Stimulated activated CD4-positive, alpha-beta T cell treated with anti-CD3 and anti-CD28 coated beads, Interleukin-15, amount 100 ng/mL, for 48 hours (primary cell): ENCODE measurements around the gene YDJC.
"Not testable (repeated sequence)": the region's sequence is repeated elsewhere in the genome, so short reads cannot be mapped to it uniquely, and the experiment has no call there.

Source experiments
- DNase-seq, 2 donors: peaks; one replicate each; pipeline ENCODE4 v3.0.0-alpha.2; 2020; ENCODE audit warnings: low read depth in 2 of 2

YDJC gene

DNA sequence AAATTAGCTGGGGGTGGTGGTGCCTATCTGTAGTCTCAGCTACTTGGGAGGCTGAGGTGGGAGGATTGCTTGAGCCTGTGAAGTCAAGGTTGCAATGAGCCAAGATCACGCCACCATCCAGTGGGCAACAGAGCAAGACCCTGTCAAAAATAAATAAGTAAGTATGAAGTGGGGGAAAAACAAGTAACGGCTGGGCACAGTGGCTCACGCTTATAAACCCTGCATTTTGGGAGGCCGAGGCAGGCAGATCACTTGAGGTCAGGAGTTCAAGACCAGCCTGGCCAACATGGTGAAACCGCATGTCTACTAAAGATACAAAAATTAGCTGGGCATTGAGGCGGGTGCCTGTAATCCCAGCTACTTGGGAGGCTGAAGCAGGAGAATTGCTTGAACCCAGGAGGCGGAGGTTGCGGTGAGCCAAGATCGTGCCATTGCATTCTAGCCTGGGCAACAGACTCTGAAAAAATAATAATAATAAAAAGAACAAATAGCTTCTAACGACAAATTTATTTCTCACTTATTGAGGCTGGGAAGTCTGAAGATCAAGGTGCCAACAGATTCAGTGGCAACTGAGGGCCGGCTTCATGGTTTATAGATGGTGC is 20.2 kb downstream of the YDJC start:
- not testable (repeated sequence) for DNase-seq

DNA sequence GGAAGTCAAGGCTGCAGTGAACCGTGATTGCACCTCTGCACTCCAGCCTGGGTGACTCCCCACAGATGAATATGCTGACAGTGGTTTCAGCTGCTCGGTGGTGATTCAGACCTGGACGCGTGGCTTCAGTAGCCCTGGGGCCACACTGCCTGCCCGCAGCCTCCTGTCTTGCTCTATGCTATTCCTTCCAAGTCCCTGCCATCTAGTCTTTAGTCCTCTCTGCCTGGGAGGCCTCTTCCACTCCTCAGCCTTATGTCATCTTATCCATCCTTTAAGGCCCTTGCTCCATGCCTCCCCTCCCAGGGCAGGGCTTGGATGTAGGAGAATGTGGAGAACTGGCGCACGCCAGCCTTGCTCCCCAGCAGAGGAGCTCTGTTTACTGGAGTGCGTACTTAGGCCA is 23.0 kb downstream of the YDJC start:
- no peak for DNase-seq

DNA sequence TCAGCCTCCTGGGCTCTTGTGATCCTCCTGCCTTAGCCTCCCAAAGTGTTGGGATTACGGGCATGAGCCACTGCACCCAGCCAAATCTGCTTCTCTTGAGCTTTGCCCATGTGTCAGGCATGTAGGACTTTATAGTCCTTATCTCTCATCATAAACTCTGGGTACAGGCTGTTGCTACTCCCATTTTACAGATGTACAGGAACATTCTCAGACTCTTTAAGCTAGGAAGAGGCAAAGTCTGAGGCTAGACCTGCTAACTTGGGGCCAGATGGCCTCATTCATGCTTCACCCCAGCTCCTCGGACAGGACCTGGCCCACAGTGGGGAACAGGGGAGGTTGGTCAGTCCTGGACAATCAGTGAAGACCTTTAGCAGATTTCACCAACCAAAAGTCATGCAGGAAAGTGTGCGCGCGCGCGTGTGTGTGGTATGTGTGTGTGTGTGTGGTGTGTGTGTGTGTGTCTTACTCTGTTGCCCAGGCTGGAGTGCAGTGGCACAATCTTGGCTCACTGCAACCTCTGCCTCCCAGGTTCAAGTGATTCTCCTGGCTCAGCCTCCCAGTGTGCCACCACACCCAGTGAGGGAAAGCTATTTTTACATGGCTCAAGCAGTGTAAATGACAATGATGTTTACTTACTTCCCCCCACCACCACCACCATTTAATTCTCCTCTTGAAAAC is 23.8 kb downstream of the YDJC start:
- DNase-seq: no peak

DNA sequence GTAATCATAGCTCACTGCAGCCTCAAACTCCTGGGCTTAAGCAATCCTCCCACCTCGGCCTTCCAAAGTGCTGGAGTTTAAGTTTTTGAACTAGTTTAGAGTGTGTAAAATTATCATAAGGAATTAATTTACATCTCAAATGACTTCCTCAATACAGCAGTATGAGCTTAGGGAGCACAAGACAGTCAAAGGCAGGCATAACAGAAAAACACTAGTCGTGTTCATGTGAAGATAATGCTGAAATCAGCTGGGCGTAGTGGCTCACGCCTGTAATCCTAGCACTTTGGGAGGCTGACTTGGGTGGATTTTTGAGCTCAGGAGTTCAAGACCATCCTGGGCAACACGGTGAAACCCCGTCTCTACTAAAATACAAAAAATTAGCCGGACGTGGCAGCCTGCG is 25.8 kb downstream of the YDJC start:
- no peak for DNase-seq

DNA sequence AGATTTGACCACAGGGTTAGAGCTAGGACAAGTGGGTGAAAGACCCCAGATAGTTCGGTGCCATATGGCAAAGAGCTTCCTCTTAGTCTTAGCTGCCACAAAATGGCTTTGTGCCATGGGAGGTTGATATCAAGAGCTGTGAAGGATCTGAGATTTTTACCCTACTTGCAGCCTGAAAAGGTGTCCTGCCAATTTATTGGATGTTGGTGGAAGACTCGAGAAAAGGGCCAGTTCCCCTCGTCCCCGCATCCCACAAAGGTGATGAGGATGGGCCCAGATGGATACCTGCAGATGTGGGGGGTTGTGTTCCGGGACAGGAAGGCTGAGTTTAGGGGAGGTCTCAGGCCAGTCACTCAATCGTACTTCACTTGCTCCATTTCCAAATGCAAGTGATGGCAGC is 27.2 kb downstream of the YDJC start:
- no peak for DNase-seq

DNA sequence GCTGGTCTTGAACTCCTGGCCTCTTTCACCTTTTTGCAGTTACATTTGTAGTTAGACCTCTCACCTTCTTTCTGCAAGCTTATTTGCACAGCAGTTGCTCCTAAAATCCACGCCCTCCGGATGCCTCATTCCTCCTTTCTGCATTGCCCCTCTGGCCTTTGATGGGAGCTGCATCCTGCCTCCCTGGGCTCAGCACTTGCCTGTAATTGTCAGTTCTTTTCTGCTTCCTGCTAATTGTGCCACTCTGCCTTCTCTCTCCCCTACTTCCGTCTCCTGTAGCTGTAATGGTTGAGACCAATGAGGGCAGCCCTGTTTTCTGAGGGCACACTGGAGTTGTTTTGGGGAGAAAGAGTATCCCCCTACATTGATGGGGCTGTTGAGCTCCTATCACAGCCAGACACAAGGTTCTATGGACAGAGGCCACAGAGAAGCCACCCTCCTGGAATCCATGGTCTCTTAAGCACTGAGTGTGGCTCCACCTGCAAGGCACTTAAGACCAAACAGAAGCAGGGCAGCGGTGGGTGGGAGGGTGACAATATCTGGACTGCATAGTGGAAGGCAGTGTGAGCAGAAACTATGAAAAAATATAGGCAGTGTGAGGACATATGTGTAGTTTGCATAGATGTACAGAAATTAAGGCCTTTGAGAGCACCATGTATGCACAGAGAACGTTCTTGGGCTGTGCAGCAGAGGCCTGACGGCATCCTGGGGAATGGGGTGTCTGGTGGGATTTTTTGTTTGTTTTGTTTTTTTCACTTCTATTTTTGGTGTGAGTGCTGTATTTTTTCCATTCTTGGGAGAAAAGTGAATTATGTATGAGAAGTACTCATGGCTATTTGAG is 30.5 kb downstream of the YDJC start:
- no peak for DNase-seq

DNA sequence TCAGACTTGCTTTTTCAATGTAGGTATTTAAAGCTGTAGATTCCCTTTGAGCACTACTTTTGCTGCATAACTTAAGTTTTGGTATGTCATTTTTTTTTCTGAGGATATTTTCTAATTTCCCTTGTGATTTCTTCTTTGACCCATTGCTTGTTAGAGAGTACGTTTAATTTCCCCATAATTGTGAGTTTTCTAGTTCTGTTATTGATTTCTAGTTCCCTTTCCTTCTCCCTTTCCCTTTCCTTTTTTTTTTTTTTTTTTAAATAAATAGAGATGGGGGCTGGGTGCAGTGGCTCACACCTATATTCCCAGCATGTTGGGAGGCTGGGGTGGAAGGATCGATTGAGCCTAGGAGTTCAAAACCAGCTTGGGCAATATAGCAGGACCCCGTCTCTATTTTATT is 31.5 kb downstream of the YDJC start:
- no peak for DNase-seq

DNA sequence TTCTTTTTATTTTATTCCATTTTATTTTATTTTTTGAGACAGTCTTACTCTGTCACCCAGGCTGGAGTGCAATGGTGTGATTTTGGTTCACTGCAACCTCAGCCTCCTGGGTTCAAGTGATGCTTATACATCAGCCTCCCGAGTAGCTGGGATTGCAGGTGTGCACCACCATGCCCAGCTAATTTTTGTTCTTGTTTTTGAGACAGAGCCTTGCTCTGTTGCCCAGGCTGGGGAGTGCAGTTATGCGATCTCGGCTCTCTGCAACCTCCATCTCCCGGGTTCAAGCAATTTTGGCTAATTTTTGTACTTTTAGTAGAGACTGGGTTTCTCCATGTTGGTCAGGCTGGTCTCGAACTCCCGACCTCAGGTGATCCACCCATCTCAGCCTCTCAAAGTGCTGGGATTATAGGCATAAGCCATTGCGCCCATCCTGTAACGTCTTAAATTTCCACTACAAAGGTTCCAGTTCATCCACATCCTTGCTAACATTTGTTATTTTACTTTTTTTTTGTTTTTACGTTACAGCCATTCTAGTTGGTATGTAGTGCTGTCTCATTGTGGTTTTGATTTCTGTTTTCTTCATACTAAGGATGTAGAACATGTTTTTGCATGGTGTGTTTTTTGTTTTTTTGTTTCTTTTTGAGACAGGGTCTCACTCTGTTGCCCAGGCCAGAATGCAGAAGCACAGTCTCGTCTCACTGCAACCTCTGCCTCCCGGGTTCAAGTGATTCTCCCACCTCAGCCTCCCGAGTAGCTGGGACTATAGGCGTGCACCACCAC is 33.3 kb downstream of the YDJC start:
- DNase-seq: not testable (repeated sequence)

DNA sequence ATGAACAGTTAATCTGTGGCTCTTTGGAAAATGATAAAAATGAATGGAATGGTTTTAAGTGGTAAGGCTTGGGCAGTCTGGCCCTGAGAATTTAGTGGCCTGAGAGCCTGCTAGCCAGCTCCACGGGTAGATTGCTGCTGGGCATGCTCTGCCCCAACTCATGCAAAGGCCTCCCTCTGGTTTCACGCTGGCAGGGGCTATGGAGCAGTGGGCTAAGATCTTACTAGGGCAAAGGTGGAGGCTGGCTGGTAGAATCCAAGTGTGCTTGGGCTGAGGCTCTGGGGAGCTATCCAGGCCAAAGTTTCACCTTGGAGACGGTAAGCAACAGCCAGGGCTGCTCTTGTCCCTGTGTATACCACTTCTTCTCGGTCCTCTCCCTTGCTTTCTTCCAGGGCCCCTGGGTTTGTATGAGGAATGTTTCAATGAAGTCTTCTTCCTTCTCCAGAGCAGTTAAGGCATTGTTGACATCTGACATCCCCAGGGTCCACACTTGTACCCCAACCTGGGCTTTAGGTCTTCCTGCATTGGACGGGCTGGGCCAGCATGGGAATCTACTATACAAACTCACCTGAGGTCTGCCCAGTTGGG is 34.9 kb downstream of the YDJC start:
- no peak for DNase-seq

DNA sequence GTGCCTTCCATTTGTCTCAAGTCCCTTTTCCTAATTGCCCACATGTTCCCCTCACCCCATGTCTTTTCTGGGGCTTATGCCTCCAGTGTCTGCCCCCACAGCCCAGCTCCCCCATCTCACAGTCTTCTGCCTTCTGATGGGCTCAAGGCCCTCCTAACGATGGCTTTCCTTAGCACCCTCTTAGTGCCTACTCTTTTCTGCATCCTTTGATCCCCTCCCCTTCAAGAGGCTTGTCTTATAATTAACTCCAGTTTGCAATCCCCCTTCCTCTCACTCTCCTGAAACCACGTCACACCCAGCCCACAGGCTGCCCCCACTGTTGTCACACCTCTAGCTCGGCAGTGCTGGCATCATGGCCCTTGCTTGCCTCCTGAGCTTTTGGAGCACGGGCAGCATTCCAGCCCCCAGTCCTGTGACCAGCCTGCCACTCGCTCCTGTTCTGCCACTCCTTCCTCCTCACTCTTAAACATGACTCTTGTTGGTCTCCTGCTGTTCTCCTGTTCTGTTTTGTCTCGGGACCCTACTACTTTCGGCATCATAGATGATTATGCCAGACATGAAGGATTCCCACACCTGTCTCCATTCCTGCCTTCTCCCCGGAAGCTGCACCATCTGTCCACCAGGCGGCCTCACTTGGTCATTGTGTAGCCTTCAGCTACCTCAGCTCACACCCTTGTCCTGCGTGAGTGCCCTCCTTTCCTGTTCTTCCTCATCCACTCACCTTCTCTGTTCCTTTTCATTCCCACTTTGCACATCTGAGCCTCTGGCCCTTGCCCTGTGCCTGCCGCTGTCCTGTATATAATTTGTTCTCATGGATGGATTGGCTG is 36.2 kb downstream of the YDJC start:
- no peak for DNase-seq

DNA sequence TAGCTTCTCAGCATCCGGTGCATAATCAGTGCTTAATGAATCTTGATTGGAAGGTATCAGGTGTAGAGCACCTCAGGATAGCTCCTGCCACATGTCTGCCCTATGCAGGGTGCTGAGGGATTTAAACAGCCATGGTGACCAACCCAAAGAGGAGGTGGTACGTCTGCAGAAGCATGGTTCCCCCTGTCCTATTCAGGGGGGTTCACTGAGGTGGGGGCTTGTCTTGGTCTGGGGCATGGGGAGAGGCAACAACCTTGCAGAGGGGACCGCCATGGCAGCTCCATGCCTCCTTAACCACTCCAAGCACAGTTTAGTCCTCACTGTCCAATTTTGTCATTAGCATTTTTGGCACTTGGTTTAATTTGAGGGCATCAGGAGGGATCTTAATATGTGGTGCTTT is 37.4 kb downstream of the YDJC start:
- no peak for DNase-seq

DNA sequence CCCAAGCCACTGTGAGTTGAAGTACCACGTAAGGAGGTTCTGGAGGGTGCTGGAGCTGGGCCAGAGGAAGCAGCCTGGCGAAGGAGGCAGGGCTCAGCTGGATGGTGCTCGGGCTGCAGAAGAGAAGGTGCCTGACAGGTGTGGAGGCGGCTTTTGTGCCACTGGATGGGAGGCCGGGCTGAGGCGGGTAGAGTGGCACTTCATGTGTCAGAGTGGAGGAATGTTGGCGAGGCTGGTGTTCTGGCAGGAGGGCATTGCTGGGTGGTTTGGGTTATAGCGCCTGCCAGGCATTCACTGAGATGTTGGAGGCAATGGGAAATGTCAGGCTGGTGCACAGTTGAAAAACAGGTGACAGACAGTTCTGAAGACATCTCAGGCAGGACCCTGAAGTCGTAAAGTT is 38.1 kb downstream of the YDJC start:
- no peak for DNase-seq

DNA sequence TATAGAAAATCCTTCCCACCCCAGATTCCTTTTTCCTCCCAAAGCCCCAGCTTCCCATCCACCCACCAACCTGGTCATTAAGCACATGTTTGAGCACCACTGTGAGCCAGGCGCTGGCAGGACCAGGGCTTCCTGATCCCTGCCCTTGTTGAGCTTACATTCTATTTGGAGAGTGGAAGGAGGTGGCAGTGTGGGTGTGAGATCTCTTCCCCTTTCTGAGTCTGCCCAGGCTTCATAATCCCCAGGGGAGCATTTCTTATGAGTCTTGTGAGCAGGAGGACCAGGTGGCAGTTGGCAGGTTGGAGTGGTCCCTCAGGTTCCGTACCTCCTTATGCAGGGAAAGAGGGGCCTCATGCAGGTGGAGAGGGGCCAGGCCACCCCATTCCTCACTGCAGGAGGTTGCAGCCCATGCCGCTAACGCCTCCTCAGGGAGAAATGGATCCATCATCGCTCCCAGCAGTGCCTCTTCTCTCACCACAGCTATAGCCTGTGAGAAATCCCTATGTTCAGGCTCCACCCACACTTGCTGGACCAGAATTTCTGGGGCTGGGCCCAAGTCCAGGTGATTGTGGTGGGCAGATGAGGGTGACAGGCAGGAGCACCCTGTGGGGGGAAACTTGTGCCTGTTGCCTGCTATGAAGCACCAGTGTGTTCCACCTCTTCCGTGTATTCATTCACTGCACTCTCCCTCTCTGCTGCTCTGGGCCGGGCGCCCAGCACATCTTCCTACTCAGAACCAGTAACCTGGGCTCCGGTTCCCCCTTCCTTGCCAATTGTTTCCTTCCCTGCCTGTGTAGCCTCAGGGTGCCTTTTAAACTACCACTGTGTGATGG is 38.8 kb downstream of the YDJC start:
- no peak for DNase-seq

DNA sequence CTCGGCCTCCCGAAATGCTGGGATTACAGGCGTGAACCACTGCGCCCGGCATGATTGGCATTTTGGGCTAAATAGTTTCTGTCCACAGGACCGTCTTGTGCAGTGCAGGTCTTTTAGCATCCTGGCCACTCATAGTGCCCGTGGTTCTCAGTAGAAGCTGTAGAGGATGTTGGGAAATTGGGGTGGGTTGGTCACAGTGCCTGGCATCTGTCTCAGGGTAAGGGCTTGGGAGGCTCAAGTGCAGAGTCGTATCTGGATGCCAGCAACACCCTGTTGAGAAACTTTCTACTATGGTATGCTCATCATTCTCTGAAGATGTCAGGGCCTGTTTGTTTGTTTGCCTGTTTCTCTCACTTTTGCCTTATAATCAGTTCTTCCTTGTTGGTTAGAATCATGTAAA is 40.4 kb downstream of the YDJC start:
- no peak for DNase-seq

DNA sequence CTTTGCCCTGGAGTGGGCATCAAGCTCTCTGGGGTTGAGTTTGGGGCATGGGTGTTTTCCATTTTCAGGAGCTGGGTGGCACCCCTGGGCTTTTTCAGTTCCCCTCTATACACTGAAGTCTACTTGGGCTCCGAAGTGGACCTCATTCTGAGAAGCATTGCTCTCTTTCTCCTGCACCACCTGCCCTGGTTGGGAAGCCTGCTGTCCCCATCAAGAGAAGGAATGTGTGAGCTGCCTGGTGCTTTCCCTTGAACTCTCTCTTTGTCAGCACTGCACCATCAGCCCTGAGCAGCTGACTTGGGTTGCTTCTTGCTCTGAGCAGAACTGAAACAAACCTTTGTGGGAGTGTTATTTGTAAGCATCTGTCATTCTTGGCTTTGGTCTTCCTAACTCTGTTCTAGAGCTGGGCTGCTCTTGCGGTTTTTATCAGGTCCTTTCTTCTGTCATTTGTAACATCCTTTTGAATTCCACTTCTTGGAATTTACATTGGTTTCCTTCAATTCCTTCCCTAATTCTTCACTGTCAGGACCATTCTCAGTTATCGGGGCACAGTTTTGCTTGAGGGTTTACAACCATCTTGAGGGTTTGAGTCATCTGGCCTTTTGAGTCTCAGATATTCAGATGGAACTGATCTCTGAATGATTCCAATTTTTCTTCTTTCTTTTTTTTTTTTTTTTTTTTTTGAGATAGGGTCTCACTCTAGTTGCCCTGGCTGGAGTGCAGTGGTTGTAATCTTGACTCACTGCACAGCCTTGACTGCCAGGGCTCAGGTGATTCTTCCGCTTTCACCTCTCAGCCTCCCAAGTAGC is 41.8 kb downstream of the YDJC start:
- peak; percentile 34 to 47 for DNase-seq

DNA sequence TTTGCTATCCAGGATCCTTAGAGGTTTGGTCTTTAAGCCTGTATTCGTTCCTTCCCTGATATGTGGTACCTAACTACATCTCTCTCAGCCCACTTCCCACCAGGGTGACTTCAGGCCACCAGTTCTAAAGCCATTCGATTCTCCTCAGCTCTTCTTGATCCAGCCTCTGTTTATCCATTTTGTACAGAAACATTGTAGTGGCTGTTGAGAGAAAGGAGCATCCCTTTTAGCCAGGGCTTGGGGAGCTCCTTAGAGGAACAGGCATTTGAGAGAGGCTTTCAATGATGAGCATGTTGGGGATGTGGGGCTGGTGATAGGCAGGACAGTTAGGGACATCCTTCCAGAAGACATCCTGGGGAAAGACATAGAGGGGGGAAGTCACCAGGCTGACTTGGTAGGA is 44.4 kb downstream of the YDJC start:
- no peak for DNase-seq

DNA sequence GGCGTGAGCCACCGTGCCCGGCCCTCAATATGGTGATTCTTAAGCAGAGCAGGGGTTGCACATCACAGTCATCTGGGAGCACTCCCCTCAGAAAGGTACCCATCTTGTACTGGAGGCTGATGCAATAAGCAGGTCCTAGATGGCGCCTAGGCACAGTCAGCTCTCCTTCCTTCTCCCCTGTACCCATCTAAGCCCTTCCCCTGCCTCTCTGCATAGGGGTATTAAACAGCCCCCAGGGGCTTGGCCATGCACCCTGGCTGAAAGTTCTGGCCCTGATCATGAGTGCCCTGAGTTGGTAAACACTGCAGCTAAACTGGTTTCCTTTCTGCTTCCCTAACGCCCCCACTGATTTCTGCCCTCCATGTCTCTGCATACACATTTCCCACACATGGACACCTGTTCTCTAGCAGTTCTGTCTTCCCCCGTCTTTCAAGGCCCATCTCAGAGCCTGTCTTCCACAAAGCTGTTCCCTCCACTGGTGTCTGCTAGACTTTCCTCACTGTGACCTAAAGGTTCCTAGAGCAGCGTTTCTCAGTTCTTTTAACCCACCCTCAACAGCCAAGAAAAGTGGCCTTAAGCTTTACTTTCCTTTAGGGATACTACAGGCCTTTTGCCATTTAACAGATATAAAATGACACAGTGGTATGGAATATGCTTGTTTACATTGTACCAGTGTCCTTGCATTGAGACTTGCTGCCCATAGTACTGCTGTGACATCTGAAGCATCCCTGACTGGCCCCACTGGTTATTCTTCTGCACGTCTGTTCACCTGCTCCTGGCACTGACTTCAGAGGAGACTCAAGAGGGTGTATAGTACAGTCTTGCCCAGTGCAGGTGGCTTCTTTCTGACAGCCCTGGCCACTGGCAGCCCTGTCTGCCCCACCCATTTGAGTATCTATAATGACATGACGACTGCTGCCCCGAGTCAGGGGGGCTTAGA is 46.8 kb downstream of the YDJC start:
- DNase-seq: no peak
